ENCODE results near the gene DNAH11. TPM values are rescaled to one million over a fixed set of nuclear protein-coding genes. Genes with fewer than 3 reads are reported as not detected.

Gene DNAH11
- total and polyA plus RNA-seq, 2 of the 8 experiments (the other 6 are each of a cell fraction or from before 2014, with no cell fraction given) = 1.8 to 4.9 TPM

DNA sequence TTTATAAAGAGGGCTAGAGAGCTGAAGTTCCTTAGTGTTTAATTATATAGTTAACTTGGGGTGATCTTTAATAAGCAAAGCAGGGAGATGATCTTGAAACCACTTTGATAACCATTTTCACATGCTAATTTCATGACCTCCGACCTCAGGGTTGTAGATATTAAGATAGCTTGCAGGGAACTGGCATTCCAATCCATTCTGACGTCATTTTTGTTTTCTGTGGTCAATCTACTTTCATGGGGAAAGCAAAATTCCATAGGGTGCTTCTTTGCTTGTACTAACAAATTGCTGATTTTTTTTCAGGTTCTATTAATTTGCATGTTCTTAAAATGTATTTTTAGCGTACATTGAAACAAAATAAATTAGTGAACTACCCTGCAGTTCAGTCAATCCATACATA is 263.5 kb downstream of the DNAH11 start (continued):
- TF ChIP-seq, protein P1, sequence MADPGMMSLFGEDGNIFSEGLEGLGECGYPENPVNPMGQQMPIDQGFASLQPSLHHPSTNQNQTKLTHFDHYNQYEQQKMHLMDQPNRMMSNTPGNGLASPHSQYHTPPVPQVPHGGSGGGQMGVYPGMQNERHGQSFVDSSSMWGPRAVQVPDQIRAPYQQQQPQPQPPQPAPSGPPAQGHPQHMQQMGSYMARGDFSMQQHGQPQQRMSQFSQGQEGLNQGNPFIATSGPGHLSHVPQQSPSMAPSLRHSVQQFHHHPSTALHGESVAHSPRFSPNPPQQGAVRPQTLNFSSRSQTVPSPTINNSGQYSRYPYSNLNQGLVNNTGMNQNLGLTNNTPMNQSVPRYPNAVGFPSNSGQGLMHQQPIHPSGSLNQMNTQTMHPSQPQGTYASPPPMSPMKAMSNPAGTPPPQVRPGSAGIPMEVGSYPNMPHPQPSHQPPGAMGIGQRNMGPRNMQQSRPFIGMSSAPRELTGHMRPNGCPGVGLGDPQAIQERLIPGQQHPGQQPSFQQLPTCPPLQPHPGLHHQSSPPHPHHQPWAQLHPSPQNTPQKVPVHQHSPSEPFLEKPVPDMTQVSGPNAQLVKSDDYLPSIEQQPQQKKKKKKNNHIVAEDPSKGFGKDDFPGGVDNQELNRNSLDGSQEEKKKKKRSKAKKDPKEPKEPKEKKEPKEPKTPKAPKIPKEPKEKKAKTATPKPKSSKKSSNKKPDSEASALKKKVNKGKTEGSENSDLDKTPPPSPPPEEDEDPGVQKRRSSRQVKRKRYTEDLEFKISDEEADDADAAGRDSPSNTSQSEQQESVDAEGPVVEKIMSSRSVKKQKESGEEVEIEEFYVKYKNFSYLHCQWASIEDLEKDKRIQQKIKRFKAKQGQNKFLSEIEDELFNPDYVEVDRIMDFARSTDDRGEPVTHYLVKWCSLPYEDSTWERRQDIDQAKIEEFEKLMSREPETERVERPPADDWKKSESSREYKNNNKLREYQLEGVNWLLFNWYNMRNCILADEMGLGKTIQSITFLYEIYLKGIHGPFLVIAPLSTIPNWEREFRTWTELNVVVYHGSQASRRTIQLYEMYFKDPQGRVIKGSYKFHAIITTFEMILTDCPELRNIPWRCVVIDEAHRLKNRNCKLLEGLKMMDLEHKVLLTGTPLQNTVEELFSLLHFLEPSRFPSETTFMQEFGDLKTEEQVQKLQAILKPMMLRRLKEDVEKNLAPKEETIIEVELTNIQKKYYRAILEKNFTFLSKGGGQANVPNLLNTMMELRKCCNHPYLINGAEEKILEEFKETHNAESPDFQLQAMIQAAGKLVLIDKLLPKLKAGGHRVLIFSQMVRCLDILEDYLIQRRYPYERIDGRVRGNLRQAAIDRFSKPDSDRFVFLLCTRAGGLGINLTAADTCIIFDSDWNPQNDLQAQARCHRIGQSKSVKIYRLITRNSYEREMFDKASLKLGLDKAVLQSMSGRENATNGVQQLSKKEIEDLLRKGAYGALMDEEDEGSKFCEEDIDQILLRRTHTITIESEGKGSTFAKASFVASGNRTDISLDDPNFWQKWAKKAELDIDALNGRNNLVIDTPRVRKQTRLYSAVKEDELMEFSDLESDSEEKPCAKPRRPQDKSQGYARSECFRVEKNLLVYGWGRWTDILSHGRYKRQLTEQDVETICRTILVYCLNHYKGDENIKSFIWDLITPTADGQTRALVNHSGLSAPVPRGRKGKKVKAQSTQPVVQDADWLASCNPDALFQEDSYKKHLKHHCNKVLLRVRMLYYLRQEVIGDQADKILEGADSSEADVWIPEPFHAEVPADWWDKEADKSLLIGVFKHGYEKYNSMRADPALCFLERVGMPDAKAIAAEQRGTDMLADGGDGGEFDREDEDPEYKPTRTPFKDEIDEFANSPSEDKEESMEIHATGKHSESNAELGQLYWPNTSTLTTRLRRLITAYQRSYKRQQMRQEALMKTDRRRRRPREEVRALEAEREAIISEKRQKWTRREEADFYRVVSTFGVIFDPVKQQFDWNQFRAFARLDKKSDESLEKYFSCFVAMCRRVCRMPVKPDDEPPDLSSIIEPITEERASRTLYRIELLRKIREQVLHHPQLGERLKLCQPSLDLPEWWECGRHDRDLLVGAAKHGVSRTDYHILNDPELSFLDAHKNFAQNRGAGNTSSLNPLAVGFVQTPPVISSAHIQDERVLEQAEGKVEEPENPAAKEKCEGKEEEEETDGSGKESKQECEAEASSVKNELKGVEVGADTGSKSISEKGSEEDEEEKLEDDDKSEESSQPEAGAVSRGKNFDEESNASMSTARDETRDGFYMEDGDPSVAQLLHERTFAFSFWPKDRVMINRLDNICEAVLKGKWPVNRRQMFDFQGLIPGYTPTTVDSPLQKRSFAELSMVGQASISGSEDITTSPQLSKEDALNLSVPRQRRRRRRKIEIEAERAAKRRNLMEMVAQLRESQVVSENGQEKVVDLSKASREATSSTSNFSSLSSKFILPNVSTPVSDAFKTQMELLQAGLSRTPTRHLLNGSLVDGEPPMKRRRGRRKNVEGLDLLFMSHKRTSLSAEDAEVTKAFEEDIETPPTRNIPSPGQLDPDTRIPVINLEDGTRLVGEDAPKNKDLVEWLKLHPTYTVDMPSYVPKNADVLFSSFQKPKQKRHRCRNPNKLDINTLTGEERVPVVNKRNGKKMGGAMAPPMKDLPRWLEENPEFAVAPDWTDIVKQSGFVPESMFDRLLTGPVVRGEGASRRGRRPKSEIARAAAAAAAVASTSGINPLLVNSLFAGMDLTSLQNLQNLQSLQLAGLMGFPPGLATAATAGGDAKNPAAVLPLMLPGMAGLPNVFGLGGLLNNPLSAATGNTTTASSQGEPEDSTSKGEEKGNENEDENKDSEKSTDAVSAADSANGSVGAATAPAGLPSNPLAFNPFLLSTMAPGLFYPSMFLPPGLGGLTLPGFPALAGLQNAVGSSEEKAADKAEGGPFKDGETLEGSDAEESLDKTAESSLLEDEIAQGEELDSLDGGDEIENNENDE (IDR thresholded peaks at IDR 0.05; ENCODE audit: insufficient replicate concordance, low read length) = no peak
- TF ChIP-seq CEBPB (IDR thresholded peaks at IDR 0.05; ENCODE audit: low read depth, low read length) (no peak), SIN3A (conservative IDR thresholded peaks at IDR 0.05 in 1 of 2, IDR thresholded peaks at IDR 0.05 in 1 of 2; ENCODE audit: low read depth in 1 of 2, low read length in 2 of 2) (no peak), SUZ12 (IDR thresholded peaks at IDR 0.05; ENCODE audit: low read length) (no peak), KDM1A (IDR thresholded peaks at IDR 0.05; ENCODE audit: borderline replicate concordance, low read length) (no peak), SAP30 (IDR thresholded peaks at IDR 0.05; ENCODE audit: insufficient read depth, insufficient replicate concordance, low read length) (no peak), BCL11A (IDR thresholded peaks at IDR 0.05; ENCODE audit: low read depth in 2 of 2, low read length in 2 of 2) (no peak), EP300 (IDR thresholded peaks at IDR 0.05; ENCODE audit: borderline replicate concordance in 1 of 2, low read depth in 2 of 2, low read length in 2 of 2) (no peak), CTBP2 (IDR thresholded peaks at IDR 0.05; ENCODE audit: borderline replicate concordance, insufficient read depth, insufficient read length, low read length) (no peak), MAFK (IDR thresholded peaks at IDR 0.05; ENCODE audit: low read depth, low read length) (no peak), TAF7 (optimal IDR thresholded peaks at IDR 0.05; ENCODE audit: borderline replicate concordance, low read depth, low read length) (no peak)
